Keratinocyte (primary cell): ENCODE results near the gene GBGT1. TPM values are rescaled to one million over a fixed set of nuclear protein-coding genes. Genes with fewer than 3 reads are reported as not detected.
"Not testable (repeated sequence)": the region's sequence is repeated elsewhere in the genome, so short reads cannot be mapped to it uniquely, and the experiment has no call there.

Experiments used
- DNase-seq: peaks from one replicate; pipeline ENCODE4 v3.0.0-alpha.2; 2011; ENCODE audit warnings: low read depth, missing footprints, low spot score
- FAIRE-seq: peaks from 2 replicates; lab custom pipeline; 2011; peaks lifted over from hg19 to GRCh38; lab: Jason Lieb, UNC
- H2AFZ ChIP-seq: 2 replicates; pipeline ENCODE4 v1.6.0; 2012; ENCODE audit warnings: low read length, control low read depth, inconsistent platforms; ENCODE audit not compliant: control insufficient read depth
- H3K27ac ChIP-seq: 2 replicates; pipeline ENCODE4 v1.5.1; 2011; ENCODE audit warnings: low read length; ENCODE audit not compliant: control insufficient read depth, insufficient read depth
- H3K27me3 ChIP-seq: 3 replicates; pipeline ENCODE4 v1.6.0; 2011; ENCODE audit warnings: low read length; ENCODE audit not compliant: control insufficient read depth, insufficient read depth; ENCODE audit errors: extremely low read depth
- H3K36me3 ChIP-seq, 2 experiments: 2 replicates in 1 of 2; 3 replicates in 1 of 2; pipeline ENCODE4 v1.5.1; 2011; ENCODE audit warnings: low read length in 2 of 2, mild to moderate bottlenecking in 1 of 2; ENCODE audit not compliant: control insufficient read depth in 2 of 2, insufficient read depth in 2 of 2; ENCODE audit errors: extremely low read depth in 1 of 2
- H3K4me1 ChIP-seq: 3 replicates; pipeline ENCODE4 v1.5.1; 2011; ENCODE audit warnings: low read length; ENCODE audit not compliant: control insufficient read depth, insufficient read depth; ENCODE audit errors: extremely low read depth
- H3K4me2 ChIP-seq: 3 replicates; pipeline ENCODE4 v1.6.0; 2011; ENCODE audit warnings: low read depth, low read length; ENCODE audit not compliant: control insufficient read depth, insufficient read depth; ENCODE audit errors: extremely low read depth
- H3K4me3 ChIP-seq, 3 experiments: fragments of 200-600 bp in 1 of 3; sonication (generic) in 1 of 3; 2 replicates in 2 of 3; 3 replicates in 1 of 3; pipeline ENCODE4 v1.5.1; 2011 to 2016; ENCODE audit warnings: low read length in 3 of 3, mild to moderate bottlenecking in 3 of 3, control low read depth in 2 of 3, inconsistent platforms in 1 of 3, low read depth in 1 of 3, mixed read lengths in 1 of 3, mixed run types in 1 of 3, moderate library complexity in 1 of 3; ENCODE audit not compliant: control insufficient read depth in 2 of 3, insufficient read depth in 2 of 3; ENCODE audit errors: extremely low read depth in 1 of 3
- H3K79me2 ChIP-seq: 2 replicates; pipeline ENCODE4 v1.6.0; 2012; ENCODE audit warnings: low read length; ENCODE audit not compliant: control insufficient read depth, insufficient read depth
- H3K9ac ChIP-seq: 3 replicates; pipeline ENCODE4 v1.6.0; 2011; ENCODE audit warnings: low read length; ENCODE audit not compliant: control insufficient read depth, insufficient read depth; ENCODE audit errors: extremely low read depth
- H3K9me1 ChIP-seq: 3 replicates; pipeline ENCODE4 v1.6.0; 2011; ENCODE audit warnings: low read length; ENCODE audit not compliant: control insufficient read depth, insufficient read depth; ENCODE audit errors: extremely low read depth
- H3K9me3 ChIP-seq: 2 replicates; pipeline ENCODE4 v1.5.1; 2012; ENCODE audit warnings: low read depth, low read length; ENCODE audit not compliant: control insufficient read depth
- H4K20me1 ChIP-seq: 3 replicates; pipeline ENCODE4 v1.6.0; 2011; ENCODE audit warnings: low read length; ENCODE audit not compliant: control insufficient read depth, insufficient read depth; ENCODE audit errors: extremely low read depth
- CTCF ChIP-seq, 3 experiments: IDR thresholded peaks in 1 of 3; conservative IDR thresholded peaks in 1 of 3; optimal IDR thresholded peaks in 1 of 3; 2 replicates in 2 of 3; 3 replicates in 1 of 3; pipeline versions ENCODE3 to v1.5.1; 2011; ENCODE audit warnings: low read length in 3 of 3, mild to moderate bottlenecking in 3 of 3, moderate library complexity in 2 of 3, control low read depth in 1 of 3, inconsistent platforms in 1 of 3; ENCODE audit not compliant: insufficient read depth in 2 of 3; ENCODE audit errors: extremely low read depth in 1 of 3
- EZH2 ChIP-seq: IDR thresholded peaks from one replicate; pipeline ENCODE4 v1.6.1; 2012; ENCODE audit warnings: inconsistent platforms, mild to moderate bottlenecking, low read length, moderate library complexity
- dilution Hi-C: fragments of 300-500 bp; cut with MboI; formaldehyde crosslinking; loops from one replicate; pipeline ENCODE4 v1.7.0; 2020; ENCODE audit warnings: low sequenced_read_pairs; ENCODE audit not compliant: extremely low pct_ligation_motif_present
- polyA plus RNA-seq, 5 experiments: library from polyadenylated mRNA; depleted of rRNA in 3 of 5; stranded (reverse) in 3 of 5; stranded (forward) in 1 of 5; unstranded in 1 of 5; fragments of >200 nt; gene quantifications; 1 replicate in 1 of 5; 2 replicates in 3 of 5; 3 replicates in 1 of 5; pipeline versions ENCODE4 v1.2.1 to v1.2.3, GENCODE V29; 2011 to 2012; ENCODE audit warnings: missing spikeins in 2 of 5, low read depth in 1 of 5, low replicate concordance in 1 of 5

The GBGT1 gene
- polyA plus RNA-seq, 1 donor (not counting 4 experiments of a cell fraction or from before 2014, with no cell fraction given): 0.54 TPM

- Histone ChIP-seq H3K27ac (no peak overlapping the region), H3K27me3 (peaks cover 9% of the 10 kb centered on the region), H3K36me3 (no peaks in the 10 kb centered on the region), H2AFZ (no peak overlapping the region), H3K4me3 (no peak overlapping the region), H3K9me3 (no peaks in the 10 kb centered on the region), H4K20me1 (no peaks in the 10 kb centered on the region), H3K4me1 (no peaks in the 10 kb centered on the region), H3K4me2 (no peak overlapping the region), H3K9me1 (no peaks in the 10 kb centered on the region), H3K9ac (no peak overlapping the region), H3K79me2 (no peaks in the 10 kb centered on the region)
- DNase-seq (no peak), FAIRE-seq (no peak)
- dilution Hi-C loops: no loop called here
- TF ChIP-seq CTCF (optimal IDR thresholded peaks at IDR 0.05 in 1 of 3, IDR thresholded peaks at IDR 0.05 in 1 of 3, conservative IDR thresholded peaks at IDR 0.05 in 1 of 3; ENCODE audit: extremely low read depth in 1 of 3, insufficient read depth in 2 of 3, low read length in 3 of 3) (no peak), EZH2 (no peak)
These were observed 42.5 kb upstream of the GBGT1 start for GRCh38 chr9:133205996-133206931.

GRCh38 chr9:133205481-133205887, 41.8 kb upstream of the GBGT1 start:
- H3K27ac ChIP-seq, dilution Hi-C loops, H3K4me3 ChIP-seq, H3K9ac ChIP-seq, H4K20me1 ChIP-seq, DNase-seq, FAIRE-seq, H3K27me3 ChIP-seq, H3K79me2 ChIP-seq, H3K36me3 ChIP-seq, H3K9me1 ChIP-seq, H2AFZ ChIP-seq, H3K4me2 ChIP-seq, H3K4me1 ChIP-seq, H3K9me3 ChIP-seq: not testable (repeated sequence)
